IgD-negative memory B cell (primary cell): ENCODE measurements around the gene LRRC71. TPM values are rescaled to one million over a fixed set of nuclear protein-coding genes. Genes with fewer than 3 reads are reported as not detected.
A peak's percentile ranks its signal among the peaks of the same experiment; 100 is the strongest.

Experiments
- H3K27ac Mint-ChIP-seq, 3 donors: one replicate each; pipeline ENCODE4 v1.8.0; 2020 to 2022; ENCODE audit warnings: mild to moderate bottlenecking in 3 of 3, mixed read lengths in 3 of 3, moderate library complexity in 1 of 3
- H3K27me3 Mint-ChIP-seq: one replicate; pipeline ENCODE4 v1.8.0; 2021; ENCODE audit warnings: mixed read lengths
- H3K36me3 Mint-ChIP-seq: one replicate; pipeline ENCODE4 v1.8.0; 2020; ENCODE audit warnings: mild to moderate bottlenecking, mixed read lengths
- H3K4me1 Mint-ChIP-seq, 3 donors: one replicate each; pipeline ENCODE4 v1.8.0; 2020 to 2022; ENCODE audit warnings: mixed read lengths in 3 of 3, mild to moderate bottlenecking in 1 of 3
- H3K4me3 Mint-ChIP-seq, 4 donors: one replicate each; pipeline ENCODE4 v1.8.0; 2020 to 2022; ENCODE audit warnings: mild to moderate bottlenecking in 4 of 4, mixed read lengths in 4 of 4, moderate library complexity in 3 of 4
- H3K9me3 Mint-ChIP-seq, 3 donors: one replicate each; pipeline ENCODE4 v1.8.0; 2020 to 2021; ENCODE audit warnings: mixed read lengths in 3 of 3, mild to moderate bottlenecking in 1 of 3
- polyA plus RNA-seq: library from polyadenylated mRNA; unstranded; fragments of 300-500 nt; fragmentation: Illumina TruSeq; gene quantifications from one replicate; pipeline ENCODE4 v1.2.3, GENCODE V29; 2021

LRRC71 gene
- polyA plus RNA-seq = not detected

DNA sequence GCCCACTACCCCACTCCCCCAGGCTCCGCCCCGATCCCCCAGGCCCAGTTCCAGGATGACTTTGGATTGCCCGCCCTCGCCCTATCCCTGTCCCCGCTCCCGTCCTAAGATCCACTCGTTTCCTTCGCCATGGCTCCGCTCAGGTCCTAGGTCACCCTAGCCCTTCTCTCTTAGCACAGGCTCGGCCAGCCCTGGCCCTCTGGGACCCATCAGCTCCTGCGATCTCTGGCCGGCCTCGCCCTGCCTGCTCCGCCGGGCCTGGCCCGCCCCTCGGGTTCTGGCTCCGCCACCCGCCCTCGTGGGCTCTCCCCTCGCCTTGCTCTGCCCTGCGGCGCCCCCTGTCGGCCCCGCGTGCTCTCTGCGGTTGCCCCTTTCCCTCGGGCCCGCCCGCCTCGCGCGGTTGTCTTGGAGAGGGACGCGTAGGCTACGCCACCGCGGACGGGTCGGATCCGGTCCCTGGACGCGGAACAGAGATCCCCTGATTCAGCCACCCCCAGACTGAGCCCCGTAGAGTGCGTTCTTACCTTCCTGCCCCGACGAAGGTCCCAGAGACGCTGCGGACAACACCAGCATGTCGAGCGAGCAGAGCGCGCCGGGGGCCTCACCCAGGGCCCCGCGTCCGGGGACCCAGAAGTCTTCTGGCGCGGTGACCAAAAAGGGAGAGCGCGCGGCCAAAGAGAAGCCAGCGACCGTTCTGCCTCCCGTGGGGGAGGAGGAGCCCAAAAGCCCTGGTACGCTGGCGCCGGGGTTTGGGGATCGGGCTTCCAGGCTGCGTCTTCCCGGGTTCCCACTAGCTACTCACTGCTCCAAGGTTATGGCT is at the start of gene LRRC71:
LRRC71 (plus strand) TSS at position 400 of the 820 bp plus-strand sequence; CDS start at position 572, 172 bp downstream.
- H3K4me3 Mint-ChIP-seq = peak within 1 kb of the TSS in 1 of 4 donors; percentile 39
- no peak within 1 kb of the TSS for H3K27ac Mint-ChIP-seq
- peaks cover 0 to 5% (median 0%) of the 10 kb centered on the region in 3 donors for H3K9me3 Mint-ChIP-seq

DNA sequence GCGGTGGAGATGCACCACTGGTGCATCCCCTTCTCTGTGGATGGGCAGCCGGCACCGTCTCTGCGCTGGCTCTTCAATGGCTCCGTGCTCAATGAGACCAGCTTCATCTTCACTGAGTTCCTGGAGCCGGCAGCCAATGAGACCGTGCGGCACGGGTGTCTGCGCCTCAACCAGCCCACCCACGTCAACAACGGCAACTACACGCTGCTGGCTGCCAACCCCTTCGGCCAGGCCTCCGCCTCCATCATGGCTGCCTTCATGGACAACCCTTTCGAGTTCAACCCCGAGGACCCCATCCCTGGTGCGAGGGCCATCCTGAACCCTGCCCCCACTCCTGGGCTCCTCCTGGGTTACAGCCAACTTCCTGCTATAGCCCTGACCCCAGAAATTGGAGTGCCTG is 46.8 kb upstream of the LRRC71 start:
- H3K4me3 Mint-ChIP-seq = no peak overlapping the region
- no peaks in the 10 kb centered on the region for H3K4me1 Mint-ChIP-seq
- no peak overlapping the region for H3K27ac Mint-ChIP-seq
- H3K27me3 Mint-ChIP-seq = peaks cover 7% of the 10 kb centered on the region
- no peaks in the 10 kb centered on the region for H3K36me3 Mint-ChIP-seq
- H3K9me3 Mint-ChIP-seq = no peaks in the 10 kb centered on the region

More for the DNA sequence above, at the start of gene LRRC71:
- Mint-ChIP-seq H3K27me3 (peaks cover 56% of the 10 kb centered on the region), H3K4me1 (peaks cover 3 to 9% (median 4%) of the 10 kb centered on the region in 3 donors), H3K36me3 (no peaks in the 10 kb centered on the region)

DNA sequence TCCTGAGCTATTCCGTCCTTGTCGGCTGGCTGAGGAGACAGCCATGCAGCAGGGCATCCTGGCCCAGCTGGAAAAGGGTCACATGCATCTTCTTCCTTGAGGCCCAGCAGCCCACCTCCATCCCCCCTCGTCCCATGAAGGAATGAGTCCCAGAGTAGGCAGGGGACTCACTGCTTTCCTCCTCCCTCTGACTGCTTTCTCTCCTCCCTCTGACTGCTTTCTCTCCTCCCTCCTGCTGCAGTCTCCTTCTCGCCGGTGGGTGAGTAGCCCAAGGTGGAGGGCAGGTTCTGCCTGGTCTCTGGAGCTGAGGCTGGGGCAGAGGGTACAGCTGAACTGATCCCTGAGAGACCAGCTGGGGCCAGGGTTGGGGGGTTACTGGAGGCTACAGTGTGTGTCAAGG is 46.3 kb upstream of the LRRC71 start:
- H3K4me1 Mint-ChIP-seq = no peaks in the 10 kb centered on the region
- no peaks in the 10 kb centered on the region for H3K9me3 Mint-ChIP-seq
- peak overlapping the region in 1 of 4 donors; percentile 22 for H3K4me3 Mint-ChIP-seq
- no peak overlapping the region for H3K27ac Mint-ChIP-seq
- peaks cover 10% of the 10 kb centered on the region for H3K27me3 Mint-ChIP-seq
- H3K36me3 Mint-ChIP-seq = no peaks in the 10 kb centered on the region

DNA sequence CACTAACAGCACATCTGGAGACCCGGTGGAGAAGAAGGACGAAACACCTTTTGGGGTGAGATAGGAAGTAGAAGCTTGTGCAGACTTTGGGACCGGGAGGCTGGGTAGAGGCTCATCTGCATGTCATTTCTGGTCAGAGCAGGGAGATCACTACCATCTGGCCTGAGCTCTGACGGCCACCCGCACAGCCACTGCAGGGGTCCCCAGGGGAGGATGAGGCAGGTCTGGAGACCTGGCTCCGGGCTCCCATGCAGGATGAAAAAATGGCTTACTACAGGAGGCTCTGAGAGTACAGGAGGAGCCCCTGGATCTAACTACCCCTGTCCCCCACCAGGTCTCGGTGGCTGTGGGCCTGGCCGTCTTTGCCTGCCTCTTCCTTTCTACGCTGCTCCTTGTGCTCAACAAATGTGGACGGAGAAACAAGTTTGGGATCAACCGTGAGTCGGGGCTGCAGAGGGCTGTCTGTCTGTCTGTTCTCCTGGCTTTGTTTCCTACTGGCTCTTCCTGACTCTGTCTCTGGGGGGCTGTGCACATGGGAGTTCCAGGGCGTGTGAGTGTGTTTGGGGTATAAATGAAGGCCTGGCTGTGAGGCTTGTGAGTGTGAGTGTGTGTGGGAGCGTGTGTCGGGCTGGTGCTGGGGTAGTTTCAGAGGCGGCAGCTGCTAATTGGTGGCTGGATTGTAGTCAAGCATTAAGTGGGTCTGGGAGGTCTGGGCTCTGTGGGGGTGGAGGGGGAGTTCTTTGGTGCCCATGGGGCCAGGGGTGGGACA is 45.7 kb upstream of the LRRC71 start:
- Mint-ChIP-seq H3K27me3 (peaks cover 11% of the 10 kb centered on the region), H3K4me1 (no peaks in the 10 kb centered on the region), H3K9me3 (no peaks in the 10 kb centered on the region), H3K36me3 (no peaks in the 10 kb centered on the region), H3K27ac (no peak overlapping the region), H3K4me3 (no peak overlapping the region)

DNA sequence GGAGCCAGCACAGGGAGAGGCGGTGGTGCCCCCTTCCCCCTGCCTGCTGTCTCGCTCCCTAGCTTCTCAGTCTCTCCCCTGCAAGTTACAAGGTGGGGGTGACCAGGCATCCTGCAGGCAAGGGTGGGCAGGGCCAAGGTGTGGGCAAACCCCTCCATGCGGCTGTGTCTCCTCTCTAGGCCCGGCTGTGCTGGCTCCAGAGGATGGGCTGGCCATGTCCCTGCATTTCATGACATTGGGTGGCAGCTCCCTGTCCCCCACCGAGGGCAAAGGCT is 45.2 kb upstream of the LRRC71 start:
- no peaks in the 10 kb centered on the region for H3K4me1 Mint-ChIP-seq
- no peaks in the 10 kb centered on the region for H3K36me3 Mint-ChIP-seq
- no peak overlapping the region for H3K4me3 Mint-ChIP-seq
- peaks cover 14% of the 10 kb centered on the region for H3K27me3 Mint-ChIP-seq
- no peaks in the 10 kb centered on the region for H3K9me3 Mint-ChIP-seq
- no peak overlapping the region for H3K27ac Mint-ChIP-seq

DNA sequence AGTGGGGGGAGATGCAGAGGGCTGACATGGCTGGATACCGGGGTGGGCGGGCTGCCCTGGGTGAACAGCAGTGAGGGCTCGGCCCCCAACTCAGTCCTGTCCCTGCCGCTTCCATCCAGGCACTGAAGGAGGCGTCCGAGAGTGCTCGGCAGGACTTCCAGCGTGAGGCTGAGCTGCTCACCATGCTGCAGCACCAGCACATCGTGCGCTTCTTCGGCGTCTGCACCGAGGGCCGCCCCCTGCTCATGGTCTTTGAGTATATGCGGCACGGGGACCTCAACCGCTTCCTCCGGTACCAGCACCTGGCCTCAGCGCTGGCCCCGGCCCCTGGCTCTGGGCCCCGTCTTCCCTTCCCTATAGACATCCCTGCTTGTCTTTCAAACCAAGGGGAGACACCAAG is 44.2 kb upstream of the LRRC71 start:
- H3K4me1 Mint-ChIP-seq = no peaks in the 10 kb centered on the region

DNA sequence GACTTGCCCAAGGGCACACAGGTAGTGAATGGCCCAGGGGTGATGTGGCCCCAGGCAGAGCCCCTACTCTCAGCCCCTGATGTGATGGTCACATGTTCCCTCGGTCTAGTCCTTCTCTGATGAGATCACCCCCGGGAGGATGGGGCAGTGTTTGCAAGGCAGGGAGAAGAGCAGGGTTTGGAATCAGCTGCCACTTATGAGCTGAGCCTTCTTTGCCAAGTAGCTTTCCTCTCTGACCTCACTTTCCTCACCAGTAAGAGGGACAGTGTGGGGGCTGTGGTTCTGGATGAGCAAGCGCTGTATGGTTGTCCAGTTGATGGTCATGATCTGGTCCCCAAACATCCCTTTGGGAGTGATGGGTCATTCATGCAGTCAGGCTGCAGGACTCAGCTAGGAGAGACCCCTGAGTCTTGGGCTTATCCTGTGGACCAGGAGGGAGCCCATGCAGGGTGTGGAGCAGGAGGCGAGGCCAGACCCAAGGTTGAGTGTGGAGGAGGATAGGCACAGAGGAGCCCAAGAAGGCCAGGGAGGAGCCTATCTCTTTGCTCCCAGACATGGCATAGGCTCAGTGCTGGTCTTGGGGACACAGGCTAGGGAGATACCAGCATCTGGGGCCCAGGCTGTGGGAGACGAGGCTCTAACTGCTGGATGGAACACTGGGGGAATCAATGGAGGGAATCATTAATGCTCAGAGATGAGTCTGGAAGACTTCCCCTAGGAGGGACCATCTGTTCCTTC is 42.8 kb upstream of the LRRC71 start:
- Mint-ChIP-seq H3K27ac (no peak overlapping the region), H3K4me1 (peaks cover 0 to 3% (median 0%) of the 10 kb centered on the region in 3 donors)

More for the DNA sequence above, 44.2 kb upstream of the LRRC71 start:
- peak overlapping the region in 1 of 3 donors; percentile 16 for H3K27ac Mint-ChIP-seq
- H3K4me3 Mint-ChIP-seq = no peak overlapping the region
- H3K27me3 Mint-ChIP-seq = peaks cover 18% of the 10 kb centered on the region
- no peaks in the 10 kb centered on the region for H3K36me3 Mint-ChIP-seq
- no peaks in the 10 kb centered on the region for H3K9me3 Mint-ChIP-seq

DNA sequence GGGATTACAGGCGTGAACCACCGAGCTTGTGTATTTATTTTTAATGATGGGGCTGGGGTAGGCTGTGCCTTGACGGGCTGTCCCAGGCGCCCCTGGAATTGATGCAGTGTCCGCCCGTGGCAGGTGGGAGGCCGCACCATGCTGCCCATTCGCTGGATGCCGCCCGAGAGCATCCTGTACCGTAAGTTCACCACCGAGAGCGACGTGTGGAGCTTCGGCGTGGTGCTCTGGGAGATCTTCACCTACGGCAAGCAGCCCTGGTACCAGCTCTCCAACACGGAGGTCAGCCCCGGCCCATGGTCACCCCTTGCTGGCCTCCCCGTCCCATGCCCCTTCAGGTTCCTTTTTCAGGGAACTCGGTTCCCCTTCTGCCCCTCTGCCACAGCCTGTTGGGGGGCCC is 40.6 kb upstream of the LRRC71 start:
- H3K27ac Mint-ChIP-seq = no peak overlapping the region
- H3K4me1 Mint-ChIP-seq = peaks cover 0 to 3% (median 0%) of the 10 kb centered on the region in 3 donors
- no peaks in the 10 kb centered on the region for H3K9me3 Mint-ChIP-seq
- no peak overlapping the region for H3K4me3 Mint-ChIP-seq
- H3K36me3 Mint-ChIP-seq = peaks cover 1% of the 10 kb centered on the region
- H3K27me3 Mint-ChIP-seq = peaks cover 33% of the 10 kb centered on the region

More for the DNA sequence above, 42.8 kb upstream of the LRRC71 start:
- Mint-ChIP-seq H3K36me3 (peaks cover 1% of the 10 kb centered on the region), H3K27me3 (peaks cover 23% of the 10 kb centered on the region), H3K9me3 (no peaks in the 10 kb centered on the region), H3K4me3 (no peak overlapping the region)

DNA sequence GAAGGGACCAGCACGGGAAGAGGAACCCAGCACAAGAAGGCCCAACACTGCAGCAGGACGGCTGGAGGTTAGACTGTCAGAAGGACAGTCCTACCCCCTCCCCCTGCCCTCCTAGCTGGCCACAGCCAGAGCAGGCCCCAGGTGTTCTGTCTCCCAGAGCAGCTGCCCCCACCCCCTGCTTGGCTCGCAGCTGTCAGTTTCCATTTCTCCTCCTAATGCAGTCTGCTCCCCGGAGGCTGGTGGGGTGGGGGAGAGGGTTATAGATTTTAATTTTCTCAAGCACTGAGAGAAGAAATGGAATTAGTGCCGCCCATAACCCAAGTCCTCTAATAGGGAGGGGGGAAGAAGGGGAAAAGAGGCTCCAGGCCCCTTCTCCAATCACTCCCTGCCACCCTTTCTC is 40.0 kb upstream of the LRRC71 start:
- Mint-ChIP-seq H3K9me3 (no peaks in the 10 kb centered on the region), H3K27ac (no peak overlapping the region), H3K4me1 (peaks cover 0 to 3% (median 0%) of the 10 kb centered on the region in 3 donors), H3K4me3 (no peak overlapping the region), H3K36me3 (peaks cover 1% of the 10 kb centered on the region), H3K27me3 (peaks cover 31% of the 10 kb centered on the region)

DNA sequence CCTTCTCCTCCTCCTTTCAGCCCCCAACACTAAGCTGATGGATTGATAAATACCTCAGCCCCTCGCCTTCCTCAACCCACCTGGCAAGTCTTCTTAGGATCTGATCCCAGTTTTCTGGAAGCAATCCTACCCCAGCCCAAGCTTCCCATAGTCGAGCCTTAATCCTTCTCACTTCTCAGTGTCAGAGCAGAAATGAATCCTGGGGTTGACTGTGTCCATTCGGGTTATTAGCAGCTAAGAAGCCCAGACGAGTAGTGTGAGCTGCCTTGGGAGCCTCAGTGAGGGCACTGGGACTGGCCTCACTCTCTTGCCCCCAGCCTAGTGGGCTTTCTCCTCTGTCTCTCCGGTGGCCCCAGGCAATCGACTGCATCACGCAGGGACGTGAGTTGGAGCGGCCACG is 39.3 kb upstream of the LRRC71 start:
- no peak overlapping the region for H3K27ac Mint-ChIP-seq
- H3K27me3 Mint-ChIP-seq = peaks cover 35% of the 10 kb centered on the region
- H3K4me3 Mint-ChIP-seq = no peak overlapping the region
- peaks cover 0 to 3% (median 0%) of the 10 kb centered on the region in 3 donors for H3K4me1 Mint-ChIP-seq
- peaks cover 1% of the 10 kb centered on the region for H3K36me3 Mint-ChIP-seq
- H3K9me3 Mint-ChIP-seq = no peaks in the 10 kb centered on the region

DNA sequence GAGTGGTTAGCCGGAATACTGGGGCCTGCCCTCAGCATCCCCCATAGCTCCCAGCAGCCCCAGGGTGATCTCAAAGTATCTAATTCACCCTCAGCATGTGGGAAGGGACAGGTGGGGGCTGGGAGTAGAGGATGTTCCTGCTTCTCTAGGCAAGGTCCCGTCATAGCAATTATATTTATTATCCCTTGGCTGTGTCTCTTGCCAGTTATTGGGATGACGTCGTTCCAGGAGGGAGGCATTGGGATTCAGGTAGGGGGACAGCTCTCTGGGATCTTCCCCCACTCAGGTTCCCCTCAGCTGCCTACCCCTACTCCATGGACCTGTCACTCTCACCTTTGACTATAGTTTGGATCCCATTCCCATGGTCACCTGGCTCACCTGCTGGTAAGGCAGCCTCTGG is 38.8 kb upstream of the LRRC71 start:
- H3K9me3 Mint-ChIP-seq = no peaks in the 10 kb centered on the region
- H3K27ac Mint-ChIP-seq = peak overlapping the region in 1 of 3 donors; percentile 33
- H3K4me1 Mint-ChIP-seq = peaks cover 0 to 3% (median 0%) of the 10 kb centered on the region in 3 donors
- H3K4me3 Mint-ChIP-seq = no peak overlapping the region
- peaks cover 36% of the 10 kb centered on the region for H3K27me3 Mint-ChIP-seq
- peaks cover 1% of the 10 kb centered on the region for H3K36me3 Mint-ChIP-seq

DNA sequence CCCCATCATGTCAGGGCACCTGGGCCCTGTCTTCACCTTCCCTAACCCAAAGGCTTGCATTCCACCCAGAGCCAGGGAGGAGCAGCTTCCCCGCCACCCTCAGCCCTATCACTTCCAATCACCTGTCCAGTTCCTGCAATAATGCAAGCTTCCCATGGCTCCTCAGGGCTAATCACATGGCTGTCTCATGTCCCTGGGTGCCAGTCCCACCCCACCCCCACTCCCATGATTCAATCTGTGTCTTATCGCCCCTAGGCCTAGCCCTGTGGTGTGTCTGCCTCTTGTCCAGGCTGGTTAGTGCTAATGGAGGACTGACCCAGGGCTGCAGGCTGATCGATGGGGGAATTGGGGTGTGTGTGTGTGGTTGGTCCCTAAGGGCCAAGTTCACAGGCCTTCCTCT is 37.9 kb upstream of the LRRC71 start:
- H3K4me3 Mint-ChIP-seq = no peak overlapping the region
- no peaks in the 10 kb centered on the region for H3K9me3 Mint-ChIP-seq
- H3K36me3 Mint-ChIP-seq = peaks cover 1% of the 10 kb centered on the region
- peaks cover 39% of the 10 kb centered on the region for H3K27me3 Mint-ChIP-seq
- H3K27ac Mint-ChIP-seq = no peak overlapping the region
- H3K4me1 Mint-ChIP-seq = peaks cover 0 to 3% (median 0%) of the 10 kb centered on the region in 3 donors

DNA sequence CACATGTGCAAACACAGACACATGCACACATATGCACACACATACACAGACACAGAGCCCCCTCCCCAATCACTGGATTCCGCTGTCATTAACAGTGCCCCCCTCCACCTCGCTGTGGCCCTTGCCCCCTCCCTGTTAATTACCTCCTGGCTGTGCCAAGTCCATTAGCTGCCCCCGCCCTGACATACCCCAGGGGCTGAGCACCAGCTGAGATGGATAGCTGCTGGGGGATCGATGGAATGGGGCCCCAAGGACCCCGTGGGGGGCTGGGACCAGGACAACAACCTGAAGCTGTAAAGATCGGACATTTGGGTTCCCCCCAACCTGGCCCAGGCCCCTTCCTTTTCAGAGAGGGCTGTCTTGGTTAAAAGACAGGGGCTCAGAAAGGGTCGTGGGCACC is 36.5 kb upstream of the LRRC71 start:
- Mint-ChIP-seq H3K4me1 (peaks cover 0 to 3% (median 0%) of the 10 kb centered on the region in 3 donors), H3K4me3 (no peak overlapping the region), H3K36me3 (peaks cover 1% of the 10 kb centered on the region), H3K9me3 (no peaks in the 10 kb centered on the region), H3K27me3 (peaks cover 38% of the 10 kb centered on the region), H3K27ac (peak overlapping the region in 1 of 3 donors; percentile 73)

DNA sequence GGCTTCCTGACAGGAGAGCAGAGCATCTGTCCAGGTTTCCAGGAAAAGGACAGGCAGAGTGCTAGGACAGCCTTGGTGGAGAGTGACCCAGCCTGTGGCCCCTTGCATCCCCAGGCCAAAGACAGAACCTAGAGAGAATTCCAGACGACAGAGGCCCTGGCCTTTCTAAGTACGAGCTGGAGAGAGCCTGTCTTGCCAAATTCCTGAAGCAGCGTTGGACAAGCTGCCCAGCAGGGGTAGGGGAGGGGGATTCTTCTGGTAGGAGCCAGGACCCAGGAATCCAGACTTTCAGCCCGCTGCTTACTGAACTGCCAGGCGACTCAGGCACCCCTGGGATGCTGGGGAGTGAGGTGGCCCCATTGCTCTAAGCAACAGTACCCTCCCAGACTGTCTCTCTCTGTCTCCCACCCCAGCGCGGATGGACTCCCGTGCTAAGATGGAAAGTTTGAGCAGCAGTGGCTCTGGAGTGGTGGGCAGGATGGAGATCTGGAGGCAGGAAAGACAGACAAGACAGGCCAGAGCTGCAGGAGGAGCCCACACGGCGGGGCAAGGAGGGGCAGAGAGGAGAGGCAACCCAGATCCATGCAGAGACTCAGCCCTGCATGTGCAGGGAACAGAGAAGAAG is 35.8 kb upstream of the LRRC71 start:
- peaks cover 0 to 3% (median 0%) of the 10 kb centered on the region in 3 donors for H3K4me1 Mint-ChIP-seq
- no peak overlapping the region for H3K4me3 Mint-ChIP-seq
- H3K27ac Mint-ChIP-seq = peak overlapping the region in 1 of 3 donors; percentile 73
- peaks cover 36% of the 10 kb centered on the region for H3K27me3 Mint-ChIP-seq
- no peaks in the 10 kb centered on the region for H3K9me3 Mint-ChIP-seq
- H3K36me3 Mint-ChIP-seq = peaks cover 1% of the 10 kb centered on the region
